ENCODE results near the gene KCNA2. TPM values are rescaled to one million over a fixed set of nuclear protein-coding genes. Genes with fewer than 3 reads are reported as not detected.

KCNA2 gene
- total RNA-seq, 1 donor from 2014 or later: not detected

GRCh38 chr1:110595353-110595710, 10.8 kb downstream of the KCNA2 start:
- DNase-seq (ENCODE audit: low read depth): no peak

DNA sequence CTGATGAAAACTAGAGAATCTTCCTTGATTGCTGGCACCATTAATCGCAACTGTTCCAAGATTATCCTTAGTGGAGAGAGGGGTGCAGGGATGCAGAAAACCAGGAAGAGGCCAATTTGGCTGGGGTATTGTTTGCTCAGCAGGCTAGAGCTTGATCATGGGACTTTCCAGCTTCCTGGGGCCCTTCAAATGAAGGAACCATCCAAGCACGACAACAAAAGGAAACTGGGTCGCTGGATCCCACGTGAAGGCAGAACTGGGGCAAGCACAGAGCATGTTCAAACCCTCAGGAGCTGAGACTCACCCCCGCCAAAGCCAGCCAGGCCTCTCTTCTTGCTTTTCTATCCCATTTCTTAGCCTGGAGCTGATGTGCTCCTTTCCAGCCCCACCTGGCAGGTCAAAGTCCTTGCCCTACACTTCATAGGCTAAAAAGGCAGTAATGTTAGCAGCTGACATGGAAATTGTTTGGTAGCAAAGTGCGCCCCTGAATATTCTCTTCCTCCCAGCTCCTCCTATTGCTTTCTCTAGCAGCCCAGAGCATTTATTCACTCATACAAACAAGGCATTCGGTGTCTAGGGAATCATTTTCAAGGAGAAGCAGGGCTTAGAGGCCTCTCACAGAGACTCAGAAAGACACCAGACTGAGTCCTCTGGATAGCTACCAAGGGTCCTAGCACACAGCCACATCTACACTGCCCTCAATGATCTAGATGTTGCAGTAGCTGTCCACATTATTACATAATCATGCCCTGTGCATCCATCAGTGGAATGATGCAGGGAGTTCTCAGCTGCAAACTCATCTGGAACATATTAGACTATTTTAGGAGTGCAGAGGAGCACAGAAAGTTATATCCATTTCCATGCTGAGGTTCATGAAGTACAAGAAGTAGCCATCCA, 11.5 kb downstream of the KCNA2 start:
- no peak for TF ChIP-seq CTCF (conservative IDR thresholded peaks at IDR 0.05; ENCODE audit: low read depth, low read length)
- DNase-seq (ENCODE audit: low read depth): no peak
- H3K4me3 ChIP-seq (ENCODE audit: low read depth, low read length): no peak overlapping the region

More at GRCh38 chr1:110595353-110595710, 10.8 kb downstream of the KCNA2 start:
- no peak overlapping the region for H3K4me3 ChIP-seq (ENCODE audit: low read depth, low read length)
- TF ChIP-seq CTCF (conservative IDR thresholded peaks at IDR 0.05; ENCODE audit: low read depth, low read length): no peak

- TF ChIP-seq CTCF (conservative IDR thresholded peaks at IDR 0.05; ENCODE audit: low read depth, low read length): no peak
- DNase-seq (ENCODE audit: low read depth): no peak
- no peak overlapping the region for H3K4me3 ChIP-seq (ENCODE audit: low read depth, low read length)
Observed at GRCh38 chr1:110593902-110594301, 12.3 kb downstream of the KCNA2 start.

DNA sequence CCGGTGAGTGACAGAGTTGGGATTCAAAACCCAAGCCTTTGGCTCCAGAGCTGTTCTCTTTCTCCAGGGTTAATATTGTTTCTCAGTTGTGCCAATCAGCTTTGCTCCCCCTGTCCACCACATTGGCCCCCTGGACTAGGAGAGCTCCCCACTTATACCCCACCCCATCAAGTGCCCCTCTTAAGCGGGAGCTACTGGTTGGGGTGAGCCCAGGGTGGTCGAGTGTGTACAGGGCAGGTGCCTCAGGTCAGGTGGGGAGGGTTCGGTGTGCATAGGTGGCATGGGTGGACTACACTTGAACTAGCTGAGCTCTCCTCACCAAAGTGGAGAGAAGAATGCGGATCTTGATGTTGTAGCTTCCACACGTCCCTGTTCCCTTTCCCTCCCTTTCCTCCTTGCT, 14.2 kb downstream of the KCNA2 start:
- no peak for DNase-seq (ENCODE audit: low read depth)
- no peak overlapping the region for H3K4me3 ChIP-seq (ENCODE audit: low read depth, low read length)
- no peak for TF ChIP-seq CTCF (conservative IDR thresholded peaks at IDR 0.05; ENCODE audit: low read depth, low read length)

DNA sequence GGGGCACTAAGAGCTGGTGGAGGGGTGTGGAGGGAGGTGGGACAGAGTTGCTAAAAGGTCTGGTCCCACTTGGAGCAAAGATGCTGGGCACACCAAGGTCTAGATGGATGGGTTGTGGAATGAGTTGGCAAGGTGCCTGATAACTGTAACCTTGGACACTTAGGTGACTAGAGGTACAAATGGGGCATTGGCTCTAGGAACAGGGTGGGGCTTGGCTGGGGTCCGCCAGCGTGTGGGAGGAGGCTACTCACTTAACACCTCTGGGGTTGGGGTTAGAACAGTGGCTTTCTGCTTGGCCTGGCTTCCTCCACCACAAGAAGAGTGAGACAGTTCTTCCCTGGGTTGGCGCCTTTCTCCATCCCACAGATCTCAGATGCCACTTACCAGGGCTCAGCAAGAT, 17.2 kb downstream of the KCNA2 start:
- no peak for DNase-seq (ENCODE audit: low read depth)
- TF ChIP-seq CTCF (conservative IDR thresholded peaks at IDR 0.05; ENCODE audit: low read depth, low read length): no peak
- no peak overlapping the region for H3K4me3 ChIP-seq (ENCODE audit: low read depth, low read length)

GRCh38 chr1:110588486-110588885, 17.7 kb downstream of the KCNA2 start:
- H3K4me3 ChIP-seq (ENCODE audit: low read depth, low read length): no peak overlapping the region
- no peak for DNase-seq (ENCODE audit: low read depth)
- TF ChIP-seq CTCF (conservative IDR thresholded peaks at IDR 0.05; ENCODE audit: low read depth, low read length): no peak

GRCh38 chr1:110587906-110588305, 18.3 kb downstream of the KCNA2 start:
- TF ChIP-seq CTCF (conservative IDR thresholded peaks at IDR 0.05; ENCODE audit: low read depth, low read length): no peak
- DNase-seq (ENCODE audit: low read depth): no peak
- no peak overlapping the region for H3K4me3 ChIP-seq (ENCODE audit: low read depth, low read length)

Measured in epithelial cell of proximal tubule (primary cell).